Mesodermal cell (in vitro differentiated cells): ENCODE measurements around the gene WDR31.
"Not testable (repeated sequence)": the region's sequence is repeated elsewhere in the genome, so short reads cannot be mapped to it uniquely, and the experiment has no call there.

Experiments
- H3K27ac ChIP-seq: 2 replicates; pipeline ENCODE4 v1.7.0; 2013; ENCODE audit warnings: mild to moderate bottlenecking, low read depth, low read length, moderate library complexity; ENCODE audit not compliant: severe bottlenecking
- H3K36me3 ChIP-seq: 2 replicates; pipeline ENCODE4 v1.7.1; 2013; ENCODE audit warnings: mild to moderate bottlenecking, low read length, moderate library complexity; ENCODE audit not compliant: control insufficient read depth, insufficient read depth
- H3K4me1 ChIP-seq: one replicate; pipeline ENCODE4 v1.7.1; 2013; ENCODE audit warnings: mild to moderate bottlenecking, low read length; ENCODE audit not compliant: insufficient read depth, control insufficient read depth, poor library complexity, severe bottlenecking
- H3K4me3 ChIP-seq: 2 replicates; pipeline ENCODE4 v1.7.0; 2013; ENCODE audit warnings: low read length, control low read depth, mild to moderate bottlenecking; ENCODE audit not compliant: insufficient read depth, poor library complexity, severe bottlenecking; ENCODE audit errors: extremely low read depth
- H3K9me3 ChIP-seq: 2 replicates; pipeline ENCODE4 v1.7.1; 2013; ENCODE audit warnings: mild to moderate bottlenecking, low read length, moderate library complexity; ENCODE audit not compliant: control insufficient read depth
- WGBS, 2 experiments: methylation state at CpG; one replicate each; pipeline ENCODE4 v1.1.5; 2013; ENCODE audit warnings: missing lambda C conversion rate in 2 of 2; ENCODE audit not compliant: insufficient coverage in 2 of 2; 5-methylcytosine and 5-hydroxymethylcytosine counted together

The WDR31 gene

GRCh38 chr9:113365652-113366051 is 25.6 kb upstream of the WDR31 start:
- 80 to 83% methylated on average over 2 to 3 of the region's 3 CpGs for WGBS, 2 experiments
- H3K4me1 ChIP-seq, H3K9me3 ChIP-seq, H3K36me3 ChIP-seq, H3K27ac ChIP-seq, H3K4me3 ChIP-seq: not testable (repeated sequence)

GRCh38 chr9:113364951-113365350 is 24.9 kb upstream of the WDR31 start:
- no peaks in the 10 kb centered on the region for H3K9me3 ChIP-seq
- no peaks in the 10 kb centered on the region for H3K4me1 ChIP-seq
- no peaks in the 10 kb centered on the region for H3K36me3 ChIP-seq
- no peak overlapping the region for H3K27ac ChIP-seq
- no peak overlapping the region for H3K4me3 ChIP-seq
- WGBS, 2 experiments = no CpG with 5 or more reads among the region's 1 CpG

GRCh38 chr9:113363336-113363735 is 23.3 kb upstream of the WDR31 start:
- H3K4me3 ChIP-seq = no peak overlapping the region
- H3K27ac ChIP-seq = no peak overlapping the region
- H3K36me3 ChIP-seq = no peaks in the 10 kb centered on the region
- WGBS, 2 experiments = 94 to 100% methylated on average over 2 of the region's 3 CpGs
- no peaks in the 10 kb centered on the region for H3K9me3 ChIP-seq
- no peaks in the 10 kb centered on the region for H3K4me1 ChIP-seq

- 77 to 98% methylated on average over 4 to 6 of the region's 7 CpGs for WGBS, 2 experiments
- no peaks in the 10 kb centered on the region for H3K4me1 ChIP-seq
- no peaks in the 10 kb centered on the region for H3K9me3 ChIP-seq
- no peak overlapping the region for H3K27ac ChIP-seq
- no peak overlapping the region for H3K4me3 ChIP-seq
- no peaks in the 10 kb centered on the region for H3K36me3 ChIP-seq
These were observed 21.4 kb upstream of the WDR31 start for GRCh38 chr9:113361304-113362018.

DNA sequence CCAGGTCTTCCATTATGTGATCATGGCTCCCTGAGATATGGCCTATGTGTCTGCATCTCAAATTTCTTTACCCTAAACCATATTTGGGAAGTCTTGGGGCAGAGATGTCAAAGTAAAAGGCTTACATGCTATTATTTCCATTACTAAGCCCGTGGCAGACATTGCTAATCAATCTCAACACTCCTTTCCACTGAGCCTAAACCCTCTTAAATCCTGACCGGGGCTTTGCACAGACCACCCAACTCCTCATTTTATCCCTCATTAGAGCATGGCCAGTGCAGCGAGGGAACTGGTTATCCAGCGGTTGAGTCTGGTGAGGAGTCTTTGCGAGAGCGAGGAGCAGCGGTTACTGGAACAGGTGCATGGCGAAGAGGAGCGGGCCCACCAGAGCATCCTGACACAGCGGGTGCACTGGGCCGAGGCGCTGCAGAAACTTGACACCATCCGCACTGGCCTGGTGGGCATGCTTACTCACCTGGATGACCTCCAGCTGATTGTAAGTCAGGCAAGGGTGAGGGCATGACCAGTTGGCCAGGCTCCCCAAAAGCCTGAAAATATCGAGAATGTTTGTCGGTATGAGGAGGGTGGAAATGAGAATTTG is 20.3 kb upstream of the WDR31 start:
- no peak overlapping the region for H3K4me3 ChIP-seq
- no peaks in the 10 kb centered on the region for H3K9me3 ChIP-seq
- H3K36me3 ChIP-seq = no peaks in the 10 kb centered on the region
- H3K27ac ChIP-seq = no peak overlapping the region
- 83 to 87% methylated on average over 15 of the region's 15 CpGs for WGBS, 2 experiments
- no peaks in the 10 kb centered on the region for H3K4me1 ChIP-seq

DNA sequence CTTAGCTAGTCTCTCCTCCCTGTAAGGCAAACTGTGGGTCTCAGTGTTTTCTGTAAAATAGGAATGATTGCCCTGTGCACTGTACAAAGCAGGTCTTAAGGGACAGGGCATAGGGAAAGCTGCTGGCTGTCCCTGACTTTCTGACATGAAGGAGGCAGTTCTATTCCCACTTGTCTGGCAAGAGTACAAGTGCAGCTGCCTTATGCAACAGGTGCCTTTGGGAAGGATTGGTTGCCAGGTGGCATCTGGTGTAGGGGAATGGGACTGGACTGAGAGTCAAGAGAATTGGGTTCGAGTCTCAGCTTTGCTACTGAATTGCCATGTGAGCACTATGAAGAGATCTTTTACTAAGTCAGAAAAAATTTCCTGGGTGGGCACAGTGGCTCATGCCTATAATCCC is 19.3 kb upstream of the WDR31 start:
- Histone ChIP-seq H3K36me3 (no peaks in the 10 kb centered on the region), H3K4me3 (no peak overlapping the region), H3K9me3 (no peaks in the 10 kb centered on the region), H3K27ac (no peak overlapping the region), H3K4me1 (no peaks in the 10 kb centered on the region)
- WGBS, 2 experiments = 85% methylated on average over 1 of the region's 1 CpG; no CpG with 5 or more reads in 1 of the 2 experiments

DNA sequence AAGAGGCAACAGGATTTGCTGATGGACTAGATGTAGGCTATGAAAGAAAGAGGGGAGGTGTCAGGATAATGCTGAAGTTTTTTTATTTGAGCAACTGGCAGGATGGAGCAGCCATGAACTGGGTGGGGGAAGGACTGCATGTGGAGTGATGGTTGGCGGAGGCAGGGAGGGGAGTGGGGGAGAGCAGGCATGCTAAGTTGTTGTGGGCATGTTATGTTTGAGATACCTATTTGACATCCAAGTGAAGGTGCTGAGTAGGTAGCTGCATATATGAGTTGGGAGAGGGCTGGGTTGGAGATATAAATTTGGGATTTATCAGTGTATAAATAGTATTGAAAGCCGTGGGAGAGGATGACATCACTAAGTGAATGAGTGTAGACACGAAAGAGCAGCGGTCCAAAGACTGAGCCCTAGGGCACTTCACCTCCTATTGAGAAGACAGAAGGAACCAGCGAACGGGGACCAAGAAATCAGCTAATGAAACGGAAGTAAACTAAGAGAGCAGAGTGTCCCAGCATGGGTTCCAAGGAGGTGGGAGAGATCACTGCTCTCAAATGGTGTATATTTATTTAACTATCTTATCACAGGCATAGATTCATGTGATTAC is 16.7 kb upstream of the WDR31 start:
- 66 to 74% methylated on average over 4 to 6 of the region's 7 CpGs for WGBS, 2 experiments
- H3K36me3 ChIP-seq = no peaks in the 10 kb centered on the region
- H3K9me3 ChIP-seq = no peaks in the 10 kb centered on the region
- no peak overlapping the region for H3K27ac ChIP-seq
- H3K4me1 ChIP-seq = no peaks in the 10 kb centered on the region
- no peak overlapping the region for H3K4me3 ChIP-seq

DNA sequence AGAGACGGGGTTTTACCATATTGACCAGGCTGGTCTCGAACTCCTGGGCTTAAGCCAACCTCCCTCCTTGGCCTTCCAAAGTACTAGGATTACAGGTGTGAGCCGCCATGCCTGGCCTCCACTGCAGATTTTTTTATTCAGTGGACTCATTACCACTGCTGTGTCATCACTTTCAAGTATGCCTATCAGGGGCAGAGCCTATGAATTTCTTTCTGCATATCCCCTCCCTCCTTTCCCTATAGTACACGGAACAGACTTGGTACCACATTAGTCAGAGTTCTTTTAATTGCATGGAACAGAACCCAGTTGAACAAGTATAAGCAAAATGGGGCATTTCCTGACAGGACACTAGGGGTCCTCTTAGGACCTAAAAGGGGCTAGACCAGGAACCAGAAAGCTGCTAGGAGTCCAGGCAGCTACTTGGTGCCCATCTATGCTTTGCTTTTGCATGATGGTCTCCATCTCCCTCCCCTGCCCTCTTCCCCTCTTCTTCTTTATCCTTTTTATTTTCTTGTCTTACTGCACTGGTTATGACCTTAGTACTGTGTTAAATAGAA is 15.0 kb upstream of the WDR31 start:
- 80 to 84% methylated on average over 4 of the region's 4 CpGs for WGBS, 2 experiments
- no peaks in the 10 kb centered on the region for H3K9me3 ChIP-seq
- no peak overlapping the region for H3K27ac ChIP-seq
- H3K4me1 ChIP-seq = no peaks in the 10 kb centered on the region
- H3K4me3 ChIP-seq = no peak overlapping the region
- no peaks in the 10 kb centered on the region for H3K36me3 ChIP-seq

DNA sequence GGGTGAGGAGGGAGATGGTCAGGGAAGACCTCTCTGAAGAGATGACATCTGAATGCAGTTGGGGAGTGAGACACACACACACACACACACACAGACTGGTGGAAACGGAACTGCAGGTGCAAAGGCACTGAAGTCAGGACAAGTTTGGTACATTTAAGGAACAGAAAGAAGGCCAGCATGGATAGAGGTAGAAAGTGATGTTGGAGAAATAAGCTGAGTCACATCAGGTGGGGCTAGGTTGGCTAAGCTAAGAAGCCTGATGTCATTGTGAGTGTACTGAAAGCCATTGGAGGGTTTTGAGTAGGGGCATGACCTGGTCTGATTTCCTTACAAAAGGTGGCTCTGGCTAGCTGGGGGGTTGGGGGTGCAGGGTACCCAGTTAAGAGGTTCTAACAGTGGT is 12.3 kb upstream of the WDR31 start:
- Histone ChIP-seq H3K9me3 (no peaks in the 10 kb centered on the region), H3K27ac (no peak overlapping the region), H3K36me3 (no peaks in the 10 kb centered on the region), H3K4me1 (no peaks in the 10 kb centered on the region), H3K4me3 (no peak overlapping the region)
- WGBS, 2 experiments = no CpG with 5 or more reads among the region's 1 CpG

GRCh38 chr9:113352006-113352405 is 11.9 kb upstream of the WDR31 start:
- no peak overlapping the region for H3K4me3 ChIP-seq
- no peak overlapping the region for H3K27ac ChIP-seq
- 60 to 85% methylated on average over 2 to 5 of the region's 6 CpGs for WGBS, 2 experiments
- no peaks in the 10 kb centered on the region for H3K4me1 ChIP-seq
- no peaks in the 10 kb centered on the region for H3K9me3 ChIP-seq
- H3K36me3 ChIP-seq = no peaks in the 10 kb centered on the region

- 63 to 75% methylated on average over 5 of the region's 6 CpGs for WGBS, 2 experiments
- Histone ChIP-seq H3K9me3 (no peaks in the 10 kb centered on the region), H3K4me1 (no peaks in the 10 kb centered on the region), H3K27ac (no peak overlapping the region), H3K4me3 (no peak overlapping the region), H3K36me3 (no peaks in the 10 kb centered on the region)
These were observed 10.9 kb upstream of the WDR31 start for GRCh38 chr9:113350937-113351336.
